C4-2B (cell line): ENCODE data around the gene KCNK15.

ENCODE experiments used
- CTCF ChIP-seq: fragments of 450-650 bp; conservative IDR thresholded peaks from 2 replicates; pipeline ENCODE4 v1.5.1; 2017; ENCODE audit warnings: mild to moderate bottlenecking
- ZFX ChIP-seq: fragments of 450-650 bp; IDR thresholded peaks from 2 replicates; pipeline ENCODE4 v1.6.1; 2017

- TF ChIP-seq CTCF (no peak), ZFX (no peak)
These were observed 16.9 kb downstream of the KCNK15 start for GRCh38 chr20:44762466-44763140.
